Measurements from ENCODE around the gene AZIN2.

The AZIN2 gene

GRCh38 chr1:33082575-33083108 is 1.7 kb downstream of the AZIN2 start:
- Histone ChIP-seq H3K4me3 (ENCODE audit: low read depth, low read length) (no peak overlapping the region), H3K27me3 (ENCODE audit: insufficient read depth, low read depth, severe bottlenecking) (no peaks in the 10 kb centered on the region)

GRCh38 chr1:33085332-33085731 is 4.4 kb downstream of the AZIN2 start:
- H3K36me3 ChIP-seq = no peaks in the 10 kb centered on the region
- H3K27me3 ChIP-seq (ENCODE audit: insufficient read depth, low read depth, severe bottlenecking) = no peaks in the 10 kb centered on the region
- TF ChIP-seq CTCF (IDR thresholded peaks at IDR 0.05; ENCODE audit: low read depth, low read length) = no peak
- H3K27ac ChIP-seq = no peak overlapping the region
- DNase-seq = no peak
- no peak overlapping the region for H3K4me3 ChIP-seq (ENCODE audit: low read depth, low read length)
- no peaks in the 10 kb centered on the region for H3K9me3 ChIP-seq (ENCODE audit: severe bottlenecking)

More at GRCh38 chr1:33082575-33083108, 1.7 kb downstream of the AZIN2 start:
- no peak for TF ChIP-seq CTCF (IDR thresholded peaks at IDR 0.05; ENCODE audit: low read depth, low read length)
- no peaks in the 10 kb centered on the region for H3K36me3 ChIP-seq
- H3K9me3 ChIP-seq (ENCODE audit: severe bottlenecking) = no peaks in the 10 kb centered on the region
- H3K27ac ChIP-seq = no peak overlapping the region
- DNase-seq = no peak

GRCh38 chr1:33086384-33086850 is 5.5 kb downstream of the AZIN2 start:
- peak; percentile 96 for TF ChIP-seq CTCF (IDR thresholded peaks at IDR 0.05; ENCODE audit: low read depth, low read length)
- Histone ChIP-seq H3K9me3 (ENCODE audit: severe bottlenecking) (no peaks in the 10 kb centered on the region), H3K27me3 (ENCODE audit: insufficient read depth, low read depth, severe bottlenecking) (no peaks in the 10 kb centered on the region), H3K27ac (no peak overlapping the region), H3K36me3 (no peaks in the 10 kb centered on the region), H3K4me3 (ENCODE audit: low read depth, low read length) (no peak overlapping the region)
- DNase-seq = peak; percentile 85

GRCh38 chr1:33087677-33088076 is 6.7 kb downstream of the AZIN2 start:
- no peak for TF ChIP-seq CTCF (IDR thresholded peaks at IDR 0.05; ENCODE audit: low read depth, low read length)
- no peak overlapping the region for H3K27ac ChIP-seq
- H3K36me3 ChIP-seq = no peaks in the 10 kb centered on the region
- no peaks in the 10 kb centered on the region for H3K27me3 ChIP-seq (ENCODE audit: insufficient read depth, low read depth, severe bottlenecking)
- no peaks in the 10 kb centered on the region for H3K9me3 ChIP-seq (ENCODE audit: severe bottlenecking)
- DNase-seq = no peak
- H3K4me3 ChIP-seq (ENCODE audit: low read depth, low read length) = no peak overlapping the region

DNA sequence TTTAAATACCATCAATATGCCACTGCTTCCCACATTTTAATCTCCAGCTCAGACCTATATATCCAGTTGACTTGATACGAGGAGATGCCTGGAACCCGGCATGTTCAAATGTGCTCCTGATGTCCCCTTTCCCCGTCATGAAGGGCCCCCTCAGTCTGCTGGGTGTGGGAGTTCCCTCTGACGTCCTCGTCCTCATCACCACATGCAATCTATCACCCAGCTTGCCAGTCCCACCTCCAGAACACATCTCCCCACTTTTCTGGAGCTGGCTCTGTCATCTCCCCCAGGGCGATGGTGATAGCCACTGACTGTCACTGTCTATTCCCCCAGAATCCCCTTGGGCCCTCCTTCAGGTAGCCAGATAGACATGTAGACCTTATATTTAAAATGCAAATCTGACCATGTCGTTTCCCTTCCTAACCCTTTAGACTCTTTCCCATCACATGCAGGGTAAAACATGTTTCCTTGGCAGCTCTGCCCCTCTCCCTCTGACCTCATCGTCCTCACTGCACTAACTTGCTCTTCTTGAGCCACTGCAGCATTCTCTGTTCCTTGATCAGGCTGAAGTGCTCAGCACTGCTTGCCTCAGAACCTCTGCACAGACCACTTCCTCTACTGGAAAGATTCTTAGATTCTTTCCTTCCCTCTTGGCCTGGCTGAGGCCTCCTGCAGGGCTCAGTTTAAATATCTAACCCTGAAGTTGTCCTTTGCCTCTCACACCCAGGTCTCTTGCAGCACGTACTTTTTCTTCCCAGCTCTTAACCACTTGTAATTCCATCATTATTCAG is 7.4 kb downstream of the AZIN2 start:
- Histone ChIP-seq H3K4me3 (ENCODE audit: low read depth, low read length) (no peak overlapping the region), H3K27me3 (ENCODE audit: insufficient read depth, low read depth, severe bottlenecking) (no peaks in the 10 kb centered on the region), H3K36me3 (no peaks in the 10 kb centered on the region), H3K27ac (no peak overlapping the region), H3K9me3 (ENCODE audit: severe bottlenecking) (no peaks in the 10 kb centered on the region)
- TF ChIP-seq CTCF (IDR thresholded peaks at IDR 0.05; ENCODE audit: low read depth, low read length) = no peak
- no peak for DNase-seq

Data from WERI-Rb-1 (cell line).